Measurements from ENCODE around the gene NNMT.

NNMT gene

GRCh38 chr11:114263513-114264170, 32.6 kb upstream of the NNMT start:
- no peak for DNase-seq

GRCh38 chr11:114264381-114264780, 31.8 kb upstream of the NNMT start:
- DNase-seq = no peak

DNA sequence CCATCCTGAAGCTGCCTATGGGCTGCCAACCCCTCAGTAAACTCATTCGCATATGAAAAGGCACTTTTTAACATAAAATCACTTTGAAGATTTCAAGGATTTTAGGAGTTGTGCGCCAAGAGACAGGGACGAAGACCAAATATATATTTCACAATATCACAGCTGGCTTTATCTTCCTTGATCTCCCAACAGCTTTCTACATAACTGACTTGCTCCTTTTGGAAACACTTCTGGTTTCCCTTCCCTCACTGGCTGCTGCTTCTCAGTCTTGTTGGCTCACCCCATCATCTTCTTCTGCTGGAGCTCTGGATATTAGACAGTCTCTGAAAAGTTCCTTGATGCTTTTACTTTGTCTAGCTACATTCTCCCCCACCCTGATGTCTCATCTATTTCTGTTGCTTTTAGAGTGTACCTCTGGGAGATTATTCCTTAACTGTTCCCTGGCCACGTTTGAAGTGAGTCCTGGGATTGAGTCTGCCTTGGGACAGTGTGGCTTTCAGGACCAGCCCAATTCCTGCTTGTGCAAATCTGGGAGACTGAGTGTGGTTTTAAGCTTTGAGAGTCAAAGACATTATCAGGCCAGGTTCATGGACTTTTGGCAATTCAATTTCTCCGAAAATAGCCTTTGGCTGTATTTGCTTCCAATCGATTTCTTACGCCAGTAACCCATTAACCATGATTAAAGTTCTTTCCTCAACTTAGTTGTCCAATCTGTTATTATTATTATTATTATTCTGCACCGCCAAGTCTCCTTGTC, 30.9 kb upstream of the NNMT start:
- no peak for DNase-seq

- no peak for DNase-seq
Measured at GRCh38 chr11:114269498-114269897, 26.7 kb upstream of the NNMT start.

DNA sequence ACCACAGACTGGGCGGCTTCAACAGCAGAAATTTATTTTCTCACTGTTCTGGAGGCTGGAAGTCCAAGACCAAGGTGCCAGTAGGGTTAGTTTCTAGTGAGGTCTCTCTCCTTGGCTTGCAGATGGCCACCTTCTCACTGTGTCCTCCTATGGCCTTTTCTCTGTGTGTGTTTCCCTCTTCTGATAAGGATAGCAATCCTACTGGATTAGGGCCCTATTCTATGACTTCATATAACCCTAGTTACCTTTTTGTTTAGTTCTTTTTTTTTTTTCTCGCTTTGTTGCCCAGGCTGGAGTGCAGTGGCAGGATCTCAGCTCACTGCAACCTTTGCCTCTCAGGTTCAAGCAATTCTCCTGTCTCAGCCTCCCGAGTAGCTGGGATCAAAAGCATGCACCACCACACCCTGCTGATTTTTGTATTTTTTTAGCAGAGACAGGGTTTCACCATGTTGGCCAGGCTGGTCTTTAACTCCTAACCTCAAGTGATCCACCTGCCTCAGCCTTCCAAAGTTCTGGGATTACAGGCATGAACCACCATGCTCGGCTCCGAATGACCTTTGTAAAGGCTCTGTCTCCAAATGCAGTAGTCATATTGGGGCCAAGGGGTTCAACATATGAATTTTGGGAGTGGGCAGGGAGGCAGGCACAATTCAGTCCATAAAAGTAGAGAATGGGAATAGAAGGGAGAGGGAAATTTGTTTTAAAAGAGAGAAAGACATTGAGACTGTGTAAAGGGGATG, 25.5 kb upstream of the NNMT start:
- no peak for DNase-seq

DNA sequence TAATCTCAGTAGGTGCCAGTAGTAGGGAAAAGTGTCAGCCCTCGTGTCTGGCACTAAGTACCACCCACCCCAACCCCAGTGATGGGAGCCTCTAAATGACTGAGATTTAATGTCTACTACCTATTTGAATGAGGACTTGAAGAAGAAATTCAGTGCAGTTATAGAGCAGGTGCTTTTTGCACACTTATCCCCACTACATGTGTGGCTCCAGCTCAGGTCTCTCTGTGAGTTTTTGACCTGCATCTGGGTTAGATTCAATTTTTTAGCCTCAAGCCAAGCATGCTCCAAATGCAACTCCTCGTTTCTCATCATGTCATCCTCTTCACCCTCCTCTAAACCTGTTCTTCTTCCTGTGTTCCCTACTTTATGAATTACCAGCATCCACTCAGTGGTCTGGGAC, 24.9 kb upstream of the NNMT start:
- DNase-seq = no peak

- no peak for DNase-seq
Measured at GRCh38 chr11:114272311-114272710, 23.9 kb upstream of the NNMT start.

DNA sequence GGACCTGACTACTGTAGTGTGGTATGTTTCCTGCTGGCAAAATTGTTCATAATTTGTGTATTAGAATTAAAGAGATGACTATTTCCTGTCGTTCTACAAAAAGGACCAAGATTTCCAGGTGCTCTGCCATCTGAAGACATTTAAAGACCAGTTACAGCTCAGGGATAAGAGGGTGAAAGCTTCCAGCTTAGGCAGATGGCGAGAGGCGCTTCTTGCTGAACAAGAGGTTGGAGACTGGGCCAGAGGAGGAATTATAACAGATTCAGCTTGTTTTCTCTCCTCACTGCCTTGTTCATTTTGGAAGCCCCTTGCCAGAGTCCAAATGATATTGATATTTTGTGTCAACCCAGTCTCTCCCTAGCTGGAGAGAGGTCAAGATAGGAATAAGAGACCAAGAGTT, 23.1 kb upstream of the NNMT start:
- DNase-seq = no peak

DNA sequence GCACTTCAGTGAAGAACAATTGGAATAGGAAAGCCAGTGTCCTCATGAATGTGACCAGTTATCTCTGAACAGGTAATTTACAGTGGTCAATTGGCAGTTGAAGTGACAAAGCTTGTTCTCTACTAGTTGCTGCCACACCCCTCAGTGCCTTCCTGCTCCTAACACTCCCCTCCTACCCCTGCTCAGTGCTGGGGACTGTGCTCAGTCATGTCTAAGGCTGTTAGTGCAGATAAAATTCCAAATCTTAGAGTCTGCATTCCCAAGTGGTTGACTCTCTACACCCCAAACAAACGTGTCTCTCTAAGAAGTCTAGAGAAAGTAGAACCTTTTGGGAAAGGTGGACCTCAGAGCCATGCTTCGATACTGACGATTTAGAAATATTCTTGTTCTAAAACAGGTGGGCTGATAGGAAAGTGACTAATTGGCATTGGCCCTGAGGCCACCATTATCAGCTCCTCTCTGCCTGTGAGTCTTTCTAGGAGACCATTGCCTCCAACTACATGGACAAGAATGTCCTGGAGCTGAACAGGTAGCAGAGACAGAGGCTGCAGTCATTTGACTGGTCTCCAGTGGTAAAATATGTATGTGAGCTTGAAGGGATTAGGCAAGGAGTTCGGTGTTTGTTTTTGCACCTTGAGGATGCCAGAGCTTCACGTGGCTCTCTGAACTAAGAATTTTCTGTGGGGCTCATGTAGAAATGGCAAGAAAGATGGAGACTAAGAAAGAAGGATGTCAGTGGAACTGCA, 22.1 kb upstream of the NNMT start:
- no peak for DNase-seq

DNA sequence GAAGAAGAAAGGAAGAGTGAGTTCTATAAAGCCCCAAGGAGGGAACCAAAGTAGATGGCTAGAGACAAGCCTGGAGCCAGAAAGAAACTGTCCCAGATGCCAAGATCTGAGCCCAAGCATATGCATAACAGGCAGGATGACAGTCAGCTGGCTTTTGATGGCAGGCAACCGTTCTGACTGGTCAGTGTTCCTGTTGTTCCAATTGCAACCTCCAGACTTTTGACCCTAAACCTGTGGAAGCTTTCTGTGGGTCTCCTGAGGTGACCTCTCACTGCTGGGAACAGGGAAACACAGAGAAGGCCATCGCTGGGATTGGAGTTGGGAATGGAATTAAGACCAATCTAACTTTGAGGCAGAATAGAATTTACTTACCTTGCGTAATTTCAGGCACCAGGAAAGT, 21.6 kb upstream of the NNMT start:
- DNase-seq = no peak

GRCh38 chr11:114275280-114275679, 20.9 kb upstream of the NNMT start:
- no peak for DNase-seq

DNA sequence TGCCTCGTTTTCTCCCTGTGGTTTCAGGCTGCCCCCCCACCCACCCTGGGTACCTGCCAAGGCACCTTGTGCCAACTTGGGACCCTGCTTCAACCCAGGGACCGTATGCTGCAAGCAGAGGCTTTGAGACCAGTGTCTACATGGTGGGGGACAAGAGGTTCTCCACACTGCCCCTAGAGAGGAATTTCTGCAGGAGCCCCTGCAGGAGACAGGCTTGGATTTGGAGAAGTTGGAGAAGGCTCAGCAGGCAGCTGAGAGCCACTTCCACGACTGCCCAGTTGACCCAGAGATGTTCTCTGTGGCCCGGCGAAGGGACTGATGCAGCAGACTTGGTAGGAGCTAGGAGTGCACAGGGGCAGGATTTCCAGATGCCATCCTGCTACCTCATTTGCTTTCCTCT, 20.1 kb upstream of the NNMT start:
- no peak for DNase-seq

- no peak for DNase-seq
Measured at GRCh38 chr11:114277637-114278341, 18.4 kb upstream of the NNMT start.

- no peak for DNase-seq
Measured at GRCh38 chr11:114278342-114279065, 17.7 kb upstream of the NNMT start.

GRCh38 chr11:114279792-114280546, 16.2 kb upstream of the NNMT start:
- no peak for DNase-seq

- no peak for DNase-seq
Measured at GRCh38 chr11:114280696-114281095, 15.5 kb upstream of the NNMT start.

DNA sequence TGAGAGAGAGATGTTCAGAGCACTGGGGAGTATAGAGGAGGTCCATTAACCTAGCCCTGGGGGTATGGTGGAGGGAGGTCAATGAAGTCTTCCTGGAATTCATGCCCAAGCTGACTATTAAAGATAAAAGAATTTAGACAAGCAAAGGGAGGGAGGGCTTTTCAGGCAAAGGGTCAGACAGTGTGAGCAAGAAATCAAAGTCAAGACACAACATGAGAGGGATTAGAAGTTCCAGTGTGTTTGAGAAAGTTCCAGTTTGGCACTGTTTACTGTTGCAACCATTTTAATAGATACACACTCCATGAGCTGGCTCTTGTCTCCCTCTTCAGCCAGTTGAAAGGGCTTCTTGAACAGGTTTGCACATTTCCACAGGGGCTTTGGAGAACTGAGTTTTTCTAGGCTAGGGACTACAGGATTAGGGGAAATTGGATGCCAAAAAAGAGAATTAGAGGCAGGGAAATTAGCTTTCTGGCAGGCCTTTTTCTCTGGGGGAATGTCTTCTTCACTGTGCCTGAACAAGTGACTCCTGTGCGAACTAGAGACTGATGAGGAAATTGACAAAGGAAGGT, 14.7 kb upstream of the NNMT start:
- DNase-seq = no peak

- DNase-seq = no peak
Measured at GRCh38 chr11:114282488-114282887, 13.7 kb upstream of the NNMT start.

GRCh38 chr11:114283422-114283821, 12.8 kb upstream of the NNMT start:
- no peak for DNase-seq

GRCh38 chr11:114284021-114284420, 12.2 kb upstream of the NNMT start:
- DNase-seq = no peak

- no peak for DNase-seq
Measured at GRCh38 chr11:114284914-114285313, 11.3 kb upstream of the NNMT start.
